HG03521 (cell line): ENCODE data around the gene PTPN11.
"Not testable (repeated sequence)": the region's sequence is repeated elsewhere in the genome, so short reads cannot be mapped to it uniquely, and the experiment has no call there.

ENCODE experiments used
- ATAC-seq: cut with Tn5 transposase; IDR thresholded peaks from one replicate; pipeline ENCODE4 v1.9.1; 2021; ENCODE audit warnings: mild to moderate bottlenecking, moderate library complexity; ENCODE audit not compliant: unreplicated experiment

The PTPN11 gene

DNA sequence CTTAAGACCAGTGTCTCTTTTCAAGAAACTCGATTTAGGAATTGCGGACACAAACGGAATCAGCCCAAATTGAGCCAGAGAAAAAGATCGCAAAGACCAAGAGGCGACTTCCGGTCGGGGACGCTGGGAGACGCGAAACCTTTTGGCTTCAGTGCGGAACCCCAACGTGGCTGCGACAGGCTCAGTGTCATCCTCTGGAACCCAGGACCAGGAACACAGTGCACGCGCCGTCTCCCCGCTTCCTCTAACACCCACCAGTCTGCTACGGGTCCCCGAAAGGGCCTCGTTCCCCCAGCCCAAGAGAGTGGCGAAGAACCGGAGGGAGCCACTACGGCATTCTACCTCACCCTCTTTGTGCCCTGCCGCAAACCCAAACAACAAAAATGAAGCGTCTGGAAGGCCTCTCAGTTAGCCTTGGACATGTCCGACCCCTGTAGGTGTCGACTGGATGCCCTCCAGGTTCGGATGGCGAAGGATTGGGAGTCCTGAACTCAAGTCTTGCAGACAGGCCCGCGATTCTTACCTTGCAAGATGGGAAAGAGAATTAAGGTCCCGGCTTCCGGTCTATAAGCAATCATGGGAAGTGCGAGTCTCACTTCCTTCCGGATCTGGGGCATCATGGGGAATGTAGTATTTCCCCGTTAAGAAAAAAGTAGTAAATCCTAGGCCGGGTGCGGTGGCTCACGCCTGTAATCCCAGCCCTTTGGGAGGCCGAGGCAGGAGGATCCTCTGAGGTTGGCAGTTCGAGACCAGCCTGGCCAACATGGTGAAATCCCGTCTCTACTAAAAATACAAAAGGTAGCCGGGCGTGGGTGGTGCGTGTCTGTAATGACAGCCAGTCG is 9.5 kb upstream of the PTPN11 start, which contains the start of gene RPL6:
Gene RPL6 (minus strand): TSS at position 542 of the 842 bp plus-strand sequence. CDS start 949 bp downstream, outside the sequence.
- ATAC-seq: peak; percentile 82

DNA sequence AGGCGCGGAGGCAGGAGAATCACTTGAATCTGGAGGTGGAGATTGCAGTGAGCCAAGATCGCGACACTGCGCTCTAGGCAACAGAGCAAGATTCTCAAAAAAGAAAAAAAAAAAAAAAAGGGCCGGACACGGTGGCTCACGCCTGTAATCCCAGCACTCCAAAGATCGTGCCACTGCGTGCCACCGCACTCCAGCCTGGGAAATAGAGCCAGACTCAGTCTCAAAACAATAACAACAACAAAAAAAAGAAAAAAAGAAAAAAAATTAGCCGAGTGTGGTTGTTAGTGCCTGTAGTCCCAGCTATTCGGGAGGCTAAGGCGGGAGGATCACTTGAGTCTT is 8.9 kb upstream of the PTPN11 start:
- no peak for ATAC-seq

- ATAC-seq: no peak
Observed at GRCh38 chr12:112413855-112414625, 4.7 kb upstream of the PTPN11 start.

DNA sequence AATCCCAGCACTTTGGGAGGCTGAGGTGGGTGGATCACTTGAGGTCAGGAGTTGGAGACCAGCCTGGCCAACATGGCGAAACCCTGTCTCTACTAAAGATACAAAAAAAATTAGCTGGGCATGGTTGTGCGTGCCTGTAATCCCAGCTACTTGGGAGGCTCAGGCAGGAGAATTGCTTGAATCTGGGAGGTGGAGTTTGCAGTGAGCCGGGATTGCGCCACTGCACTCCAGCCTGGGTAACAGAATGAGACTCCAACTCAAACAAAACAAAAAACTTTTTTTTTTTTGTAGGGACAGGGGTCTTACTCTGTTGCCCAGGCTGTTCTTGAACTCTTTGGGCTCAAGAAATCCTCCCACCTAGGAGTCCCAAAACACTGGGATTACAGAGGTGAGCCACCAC is 3.3 kb upstream of the PTPN11 start:
- ATAC-seq: not testable (repeated sequence)

DNA sequence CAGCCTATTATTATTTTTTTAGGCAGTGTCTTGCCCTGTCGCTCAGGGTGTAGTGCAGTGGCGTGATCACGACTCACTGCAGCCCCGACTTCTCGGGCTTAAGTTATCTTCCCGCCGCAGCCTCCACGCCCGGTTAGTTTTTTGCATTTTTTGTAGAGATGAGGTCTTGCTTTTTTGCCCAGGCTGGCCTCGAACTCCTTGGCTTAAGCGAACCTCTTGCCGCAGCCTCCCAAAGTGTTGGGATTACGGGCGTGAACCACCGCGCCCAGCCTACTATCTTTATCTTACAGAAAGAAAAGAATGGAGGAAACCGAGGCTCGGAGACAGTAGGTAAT is 507 bp upstream of the PTPN11 start:
- ATAC-seq: no peak

- peak; percentile 44 for ATAC-seq
Observed at GRCh38 chr12:112419297-112420133, 768 bp downstream of the PTPN11 start.

GRCh38 chr12:112420740-112421139 is 2.0 kb downstream of the PTPN11 start:
- no peak for ATAC-seq

GRCh38 chr12:112421363-112421762 is 2.6 kb downstream of the PTPN11 start:
- ATAC-seq: no peak

DNA sequence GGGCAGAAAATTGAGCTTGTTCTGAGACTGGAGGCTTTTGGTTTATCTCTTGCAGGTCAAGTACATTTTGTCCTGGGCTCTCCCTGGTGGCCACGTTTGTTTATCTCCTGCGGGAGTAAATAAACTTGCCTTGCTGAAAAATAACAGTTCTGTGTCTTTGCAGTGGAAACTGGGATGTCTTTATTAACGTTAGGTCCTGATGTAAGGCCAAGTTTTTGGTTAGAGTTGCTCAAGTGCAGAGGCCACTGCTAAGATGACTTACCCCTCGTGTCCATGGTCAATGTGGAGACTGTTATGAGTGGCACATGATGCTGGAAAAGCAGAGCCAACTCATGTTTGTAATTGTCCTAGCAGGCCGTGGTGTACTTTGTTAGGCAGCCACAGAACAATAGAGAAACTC is 3.8 kb downstream of the PTPN11 start:
- ATAC-seq: no peak

DNA sequence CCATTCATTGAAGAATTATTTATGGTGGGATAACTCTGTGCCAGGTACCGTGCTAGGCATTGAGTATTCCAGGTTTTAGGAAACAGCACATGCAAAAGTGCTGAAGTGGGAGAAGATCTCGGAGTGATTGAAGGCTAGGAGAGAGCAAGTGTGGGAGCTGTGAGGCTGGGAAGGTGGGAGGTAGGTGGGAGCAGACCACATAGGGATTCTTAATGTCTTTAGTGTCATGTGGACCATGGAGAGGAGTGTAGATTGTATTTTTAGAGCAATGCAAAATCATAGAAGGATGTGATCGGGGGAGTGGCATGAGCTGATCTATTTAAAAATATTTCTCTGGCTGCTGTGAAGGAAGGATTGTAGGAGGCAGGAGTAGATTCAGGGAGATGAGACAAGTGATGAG is 5.4 kb downstream of the PTPN11 start:
- ATAC-seq: no peak

GRCh38 chr12:112425582-112426382 is 7.0 kb downstream of the PTPN11 start:
- ATAC-seq: no peak

- no peak for ATAC-seq
Observed at GRCh38 chr12:112427760-112428159, 9.0 kb downstream of the PTPN11 start.

GRCh38 chr12:112430929-112431328 is 12.2 kb downstream of the PTPN11 start:
- ATAC-seq: no peak

GRCh38 chr12:112431965-112432364 is 13.2 kb downstream of the PTPN11 start:
- no peak for ATAC-seq

- no peak for ATAC-seq
Observed at GRCh38 chr12:112433551-112433950, 14.8 kb downstream of the PTPN11 start.

DNA sequence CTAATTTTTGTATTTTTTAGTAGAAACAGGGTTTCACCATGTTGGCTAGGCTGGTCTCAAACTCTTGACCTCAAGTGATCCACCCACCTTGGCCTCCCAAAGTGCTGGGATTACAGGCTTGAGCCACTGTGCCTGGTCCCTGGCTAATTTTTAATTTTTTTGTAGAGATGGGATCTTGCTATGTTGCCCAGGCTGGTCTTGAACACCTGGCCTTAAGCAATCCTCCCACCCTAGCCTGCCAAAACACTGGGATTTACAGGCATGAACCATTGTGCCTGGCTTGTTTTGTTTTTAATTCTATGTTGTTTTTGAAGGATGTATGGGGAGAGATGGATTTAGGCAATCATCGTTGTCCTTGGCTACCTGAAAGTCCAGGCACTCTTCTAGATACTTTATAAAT is 19.9 kb downstream of the PTPN11 start:
- ATAC-seq: not testable (repeated sequence)

- no peak for ATAC-seq
Observed at GRCh38 chr12:112439769-112440168, 21.0 kb downstream of the PTPN11 start.

- ATAC-seq: not testable (repeated sequence)
Observed at GRCh38 chr12:112440653-112441052, 21.9 kb downstream of the PTPN11 start.

- ATAC-seq: no peak
Observed at GRCh38 chr12:112443916-112444315, 25.2 kb downstream of the PTPN11 start.

GRCh38 chr12:112446008-112446725 is 27.4 kb downstream of the PTPN11 start:
- ATAC-seq: no peak
